ENCODE measurements around the gene CCDC157.

DNA sequence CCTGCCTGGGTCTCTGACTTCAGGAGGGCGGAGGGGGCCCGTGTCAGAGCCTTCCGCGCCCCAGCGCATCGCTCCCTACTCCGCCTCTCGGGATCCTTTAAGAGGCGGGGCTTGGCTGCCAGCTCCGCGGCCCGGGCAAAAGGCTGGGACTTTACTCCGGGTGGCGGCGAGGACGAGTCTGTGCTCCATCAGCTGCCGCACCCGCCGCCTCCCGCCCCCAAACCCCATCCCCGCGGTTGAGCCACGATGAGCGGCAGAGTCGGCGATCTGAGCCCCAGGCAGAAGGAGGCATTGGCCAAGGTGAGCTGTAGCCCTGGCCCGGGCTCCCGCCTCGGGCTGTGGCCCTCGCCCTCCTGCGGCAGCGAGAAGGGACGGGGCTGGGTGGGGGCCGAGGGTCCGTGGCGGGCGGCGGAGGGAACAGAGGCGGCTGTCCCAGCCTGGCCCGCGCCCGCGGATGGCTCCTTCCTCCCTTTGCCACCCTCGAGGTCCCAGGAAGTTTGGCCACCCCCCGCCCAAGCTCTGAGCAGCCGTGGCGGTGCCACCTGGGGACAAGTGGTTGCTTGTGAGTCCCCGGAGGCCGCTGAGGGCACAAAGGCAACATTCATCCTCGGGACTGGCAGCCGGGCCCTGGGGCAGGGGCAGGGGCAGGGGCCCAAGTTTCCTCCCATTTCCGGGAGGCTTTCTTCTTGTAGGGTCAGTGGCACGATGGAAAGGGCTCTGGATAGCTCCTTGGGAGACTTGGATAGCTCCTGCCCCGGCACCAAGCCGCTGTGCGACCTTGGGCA, 40.3 kb downstream of the CCDC157 start, which contains the start of gene SEC14L2:
- no peak for TF ChIP-seq EZH2phosphoT487 (IDR thresholded peaks at IDR 0.05; ENCODE audit: borderline replicate concordance, low read length)
- TF ChIP-seq CTCF (conservative IDR thresholded peaks at IDR 0.05; ENCODE audit: low read depth, low read length), result no peak
- TF ChIP-seq EZH2 (IDR thresholded peaks at IDR 0.05; ENCODE audit: low read length, unreplicated experiment), result no peak

Measured in PC-3 (cell line).